Stimulated activated naive CD4-positive, alpha-beta T cell treated with Interleukin-2 at 50 U/mL for 16 hours (primary cell): ENCODE measurements around the gene NEURL1B.
"Not testable (repeated sequence)": the region's sequence is repeated elsewhere in the genome, so short reads cannot be mapped to it uniquely, and the experiment has no call there.

Experiments used
- DNase-seq: peaks from one replicate; lab custom pipeline; 2025; lab: John Stamatoyannopoulos, UW

The NEURL1B gene

DNA sequence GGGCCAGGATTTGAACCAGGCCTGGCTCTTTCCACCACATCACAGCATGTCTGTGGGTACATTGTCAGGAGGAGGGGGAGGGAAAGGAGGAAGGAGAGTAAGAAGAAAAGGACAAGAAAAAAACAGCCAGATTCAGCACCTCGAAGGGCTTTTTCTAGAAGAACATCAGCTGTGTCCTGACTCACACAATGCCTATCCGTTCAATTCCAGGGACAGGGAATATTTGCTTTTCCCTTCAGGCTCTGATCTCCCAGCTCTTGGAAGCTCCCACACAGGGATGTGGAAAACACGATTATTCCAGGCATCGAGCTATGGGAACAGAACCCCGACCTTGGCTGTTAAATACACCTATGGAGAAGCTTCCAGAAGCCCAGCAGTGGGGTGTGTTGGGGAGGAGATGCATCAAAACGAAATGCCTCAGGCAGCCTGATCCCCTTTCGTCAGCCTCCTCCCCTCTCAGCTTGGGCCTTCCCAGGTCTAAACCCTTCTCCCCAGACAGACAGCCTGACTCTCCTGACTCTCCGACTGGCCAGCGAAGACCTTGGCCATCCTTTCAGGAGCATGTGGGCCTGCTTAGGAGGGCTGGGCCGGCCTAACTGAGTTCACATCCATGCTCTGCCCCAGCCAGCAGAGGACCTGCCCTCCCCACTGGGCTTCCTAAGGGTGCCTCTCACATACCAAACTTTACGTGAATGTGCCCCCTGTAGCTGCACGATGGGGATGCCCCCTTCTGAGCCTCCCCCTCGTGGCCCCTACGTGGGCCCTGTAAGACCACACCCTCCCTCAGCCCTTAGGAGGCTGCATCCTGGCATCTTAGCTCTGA lies 54.4 kb downstream of the NEURL1B start:
- no peak for DNase-seq

DNA sequence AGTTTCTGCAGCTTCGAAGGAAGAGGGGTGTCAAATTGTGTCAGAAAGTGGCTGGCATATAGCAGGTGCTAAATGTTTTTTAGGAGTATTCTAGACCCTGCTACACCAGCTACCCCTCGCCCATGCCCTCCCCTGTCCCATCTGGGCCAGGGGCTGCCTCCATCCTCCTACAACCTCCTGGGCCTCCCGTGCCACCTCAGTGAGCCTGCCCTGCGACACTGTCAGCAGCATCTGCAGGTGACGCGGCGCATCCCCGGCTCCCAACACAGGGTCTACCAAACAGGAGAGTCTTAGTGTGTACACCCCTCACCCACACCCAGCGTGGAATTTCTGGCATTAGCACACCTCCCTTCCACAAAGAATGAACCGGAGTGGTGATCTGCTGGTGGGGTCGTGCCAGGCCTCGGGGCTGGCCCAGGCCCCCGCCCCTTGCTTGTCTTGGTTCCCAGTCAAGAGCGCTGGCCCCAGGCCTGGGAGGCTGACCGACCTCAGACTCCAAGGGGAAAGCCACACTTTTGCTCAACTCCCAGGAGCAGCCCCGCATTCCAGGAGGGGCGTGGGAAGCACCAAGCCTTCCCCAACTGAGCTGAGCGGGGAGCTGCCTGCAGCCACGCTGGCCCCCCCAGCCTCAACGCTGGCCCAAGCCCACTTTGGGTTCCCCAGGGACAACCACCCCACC lies 55.2 kb downstream of the NEURL1B start:
- no peak for DNase-seq

DNA sequence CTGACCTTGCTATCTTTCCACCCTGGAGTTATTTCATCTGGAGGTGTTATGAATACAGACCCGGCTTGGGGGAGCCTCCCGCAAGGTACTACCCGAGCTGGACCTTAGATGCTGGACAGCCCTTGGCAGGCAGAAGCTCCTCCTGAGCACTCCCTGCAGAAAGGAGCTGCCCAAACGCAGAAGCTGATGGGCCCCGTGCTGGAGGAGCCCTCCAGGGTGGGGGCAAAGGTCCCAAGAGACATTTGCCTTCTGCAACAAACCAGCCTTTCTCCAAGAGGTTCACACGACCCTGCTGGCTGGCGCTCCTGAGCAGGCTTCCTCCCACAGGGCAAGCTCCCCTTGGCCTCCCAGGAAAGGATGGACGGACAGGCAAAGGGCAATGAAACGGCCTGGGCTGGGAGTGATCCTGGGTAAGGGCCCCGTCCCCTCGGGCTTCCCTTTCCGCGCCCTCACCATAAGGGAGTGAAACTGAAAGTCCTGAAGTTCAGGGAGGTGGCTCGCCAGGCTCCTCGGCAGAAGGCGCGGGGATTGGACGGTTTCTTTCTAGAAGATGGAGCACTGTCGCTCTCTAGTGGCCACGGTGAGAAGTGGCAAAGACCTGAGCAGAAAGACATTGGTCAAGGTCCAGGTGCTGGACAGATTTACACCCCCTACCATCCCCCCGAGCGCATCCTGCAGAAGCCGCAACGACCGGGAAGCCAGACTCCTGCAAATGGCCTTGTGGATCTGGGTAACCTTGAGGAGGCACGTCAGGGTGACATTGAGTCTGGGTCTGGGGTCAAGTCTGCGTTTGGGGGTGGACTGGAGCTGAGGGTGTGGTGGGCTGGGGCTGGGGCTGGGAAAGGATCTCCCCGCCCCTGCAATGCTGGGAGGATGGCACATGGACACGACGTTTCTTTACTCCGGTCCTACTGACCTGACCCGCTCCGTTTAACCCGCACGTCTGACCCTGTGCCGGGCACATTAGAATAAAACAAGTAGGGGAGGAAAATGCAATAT lies 56.4 kb downstream of the NEURL1B start:
- peak; percentile 74 for DNase-seq

DNA sequence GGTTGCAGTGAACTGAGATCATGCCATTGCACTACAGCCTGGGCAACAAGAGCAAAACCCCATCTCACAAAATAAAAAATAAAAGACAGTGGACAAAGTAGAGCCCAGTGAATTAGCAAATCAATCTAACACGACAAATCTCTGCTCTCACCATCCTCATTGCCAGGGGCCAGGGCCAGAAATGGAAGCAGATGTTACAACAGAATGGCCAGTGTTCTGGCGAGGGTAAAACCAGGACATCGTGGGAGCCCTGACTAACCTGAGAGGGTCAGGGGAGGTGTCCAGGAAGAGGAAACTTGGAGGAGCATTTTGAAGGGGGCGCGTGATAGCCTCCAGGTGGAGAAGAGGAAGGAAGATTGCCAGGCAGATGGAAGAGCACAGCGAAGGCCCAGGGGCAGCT lies 58.4 kb downstream of the NEURL1B start:
- DNase-seq, result no peak

DNA sequence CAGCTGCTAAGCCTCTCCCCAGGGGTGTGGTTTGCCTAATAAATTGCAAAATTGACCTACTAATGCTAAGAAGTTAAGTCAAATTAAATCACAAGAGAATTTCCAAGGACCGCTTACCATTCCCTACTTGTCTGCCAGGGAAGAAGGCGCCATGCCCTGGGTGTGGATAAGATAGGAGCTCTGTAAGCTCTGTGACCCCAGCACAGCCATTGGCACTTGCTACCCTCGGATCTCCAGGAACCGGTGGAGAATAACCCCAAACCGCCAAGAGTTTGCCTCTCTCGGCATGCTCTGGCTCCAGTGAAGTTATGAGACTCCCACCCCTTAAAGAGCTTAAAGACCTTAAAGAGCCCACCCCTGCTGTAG lies 58.9 kb downstream of the NEURL1B start:
- no peak for DNase-seq

DNA sequence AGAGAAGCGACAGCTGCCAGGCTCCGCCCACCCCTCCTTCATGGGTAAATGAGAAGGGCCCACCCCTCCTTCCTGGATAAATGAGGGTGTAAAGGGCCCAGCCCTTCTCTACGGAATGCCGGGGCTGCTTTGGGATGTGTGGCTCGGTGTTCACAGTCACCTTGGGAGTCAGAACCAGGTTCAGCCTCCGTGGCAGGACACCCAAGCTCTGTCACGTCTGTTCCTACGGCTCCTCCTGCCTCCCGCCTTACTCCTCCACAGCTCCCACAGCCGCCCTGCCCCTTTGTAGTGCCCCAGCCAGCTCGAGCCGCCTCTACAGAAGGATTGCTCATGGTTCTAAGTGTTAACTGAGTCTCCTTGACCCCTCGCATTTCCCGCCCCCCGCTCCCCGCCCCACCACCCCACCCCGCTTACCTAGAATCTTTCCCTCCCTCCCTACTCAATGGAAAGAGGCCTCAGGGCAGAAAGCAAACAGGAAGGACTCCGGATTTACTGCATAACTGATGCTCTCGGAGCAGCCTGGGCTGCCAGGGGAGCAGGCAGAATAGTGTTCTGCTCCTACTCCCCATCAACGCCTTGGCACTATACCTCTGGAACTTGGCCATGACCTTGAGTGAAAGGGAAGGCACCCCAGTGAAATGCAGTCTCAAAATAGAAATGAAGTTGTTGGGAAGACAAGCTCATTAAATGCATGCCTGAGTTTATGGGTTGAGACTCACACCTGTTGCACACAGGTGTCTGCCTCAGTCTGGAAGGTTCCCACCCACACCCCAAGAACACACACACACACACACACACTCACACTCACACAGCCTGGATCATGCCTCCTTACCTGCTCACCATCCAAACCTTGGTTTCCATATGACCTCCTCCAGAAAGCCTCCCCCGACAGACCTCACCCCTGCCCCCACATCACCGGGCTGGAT lies 59.6 kb downstream of the NEURL1B start:
- no peak for DNase-seq

DNA sequence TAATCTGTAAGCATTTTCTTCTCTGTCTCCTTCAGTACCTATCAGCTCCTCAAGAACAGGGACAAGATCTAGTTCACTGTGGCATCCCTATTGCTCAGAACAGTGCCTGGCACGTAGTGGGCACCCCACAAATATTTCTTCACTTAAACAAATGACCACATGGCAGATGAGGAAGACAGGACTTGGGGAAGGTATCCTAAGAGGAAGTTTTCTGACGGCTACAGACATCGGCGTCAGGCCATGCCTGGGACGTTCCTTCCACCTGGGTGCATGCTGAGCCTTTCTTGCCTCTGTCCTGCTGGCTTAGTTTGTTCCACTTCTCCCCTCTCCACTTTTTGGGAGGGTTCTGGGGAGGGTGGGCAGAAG lies 60.2 kb downstream of the NEURL1B start:
- DNase-seq, result no peak

DNA sequence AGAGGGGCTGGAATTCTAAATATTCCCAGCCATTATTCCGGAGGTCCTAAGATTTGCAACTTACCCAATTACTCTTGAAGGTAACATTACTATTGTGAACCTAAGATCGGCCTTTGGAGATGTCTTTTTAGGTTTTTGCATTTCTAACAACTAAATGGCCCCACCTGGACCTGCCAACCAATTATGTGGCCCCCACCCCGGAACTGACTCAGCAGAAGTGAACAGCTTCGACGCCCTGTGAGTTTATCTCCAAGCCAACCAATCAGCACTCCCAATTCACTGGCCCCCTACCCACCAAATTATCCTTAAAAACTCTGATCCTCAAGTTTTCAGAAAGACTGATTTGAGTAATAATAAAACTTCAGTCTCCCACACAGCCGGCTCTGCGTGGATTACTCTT lies 62.9 kb downstream of the NEURL1B start:
- no peak for DNase-seq

DNA sequence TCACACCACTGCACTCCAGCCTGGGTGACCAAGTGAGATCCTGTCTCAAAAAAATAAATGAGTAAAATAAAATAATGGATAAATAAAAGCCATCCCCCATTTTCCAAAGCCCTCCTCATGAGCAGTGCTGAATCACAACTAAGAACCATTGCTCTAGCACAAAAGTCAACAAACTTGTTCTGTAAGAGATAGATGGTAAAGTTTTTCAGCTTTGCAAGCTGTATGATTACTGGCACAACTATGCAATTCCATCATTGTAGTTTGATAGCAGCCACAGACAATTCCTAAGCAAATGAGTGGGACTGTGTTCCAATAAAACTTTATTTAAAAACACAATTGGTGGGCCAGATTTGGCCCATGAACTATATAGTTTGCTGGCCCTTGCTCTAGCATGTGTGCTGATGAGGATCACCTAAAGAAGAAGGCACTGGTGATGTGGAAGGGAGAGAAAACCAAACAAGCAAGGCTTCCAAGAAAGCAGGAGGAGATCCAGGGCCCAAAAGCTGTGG lies 64.6 kb downstream of the NEURL1B start:
- no peak for DNase-seq

DNA sequence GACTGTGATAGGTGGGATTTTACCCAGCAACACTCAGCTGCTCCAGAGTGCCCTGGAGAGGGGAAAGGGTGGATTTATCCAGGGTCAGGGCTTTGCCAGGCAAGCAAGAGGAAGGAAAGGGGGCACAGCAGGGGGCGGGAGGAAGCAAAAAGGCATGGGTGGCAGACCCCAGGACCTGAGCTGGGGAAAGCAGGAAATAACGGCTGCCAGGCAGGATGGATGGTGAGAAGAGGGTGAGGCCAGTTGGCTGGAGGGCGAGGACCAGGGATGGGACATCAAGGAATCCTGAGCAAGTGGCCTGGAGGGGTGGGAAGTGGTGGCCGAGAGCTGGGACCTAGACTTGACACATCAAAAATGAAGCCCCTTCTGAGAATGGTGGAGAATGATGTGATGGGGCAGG lies 65.7 kb downstream of the NEURL1B start:
- no peak for DNase-seq

DNA sequence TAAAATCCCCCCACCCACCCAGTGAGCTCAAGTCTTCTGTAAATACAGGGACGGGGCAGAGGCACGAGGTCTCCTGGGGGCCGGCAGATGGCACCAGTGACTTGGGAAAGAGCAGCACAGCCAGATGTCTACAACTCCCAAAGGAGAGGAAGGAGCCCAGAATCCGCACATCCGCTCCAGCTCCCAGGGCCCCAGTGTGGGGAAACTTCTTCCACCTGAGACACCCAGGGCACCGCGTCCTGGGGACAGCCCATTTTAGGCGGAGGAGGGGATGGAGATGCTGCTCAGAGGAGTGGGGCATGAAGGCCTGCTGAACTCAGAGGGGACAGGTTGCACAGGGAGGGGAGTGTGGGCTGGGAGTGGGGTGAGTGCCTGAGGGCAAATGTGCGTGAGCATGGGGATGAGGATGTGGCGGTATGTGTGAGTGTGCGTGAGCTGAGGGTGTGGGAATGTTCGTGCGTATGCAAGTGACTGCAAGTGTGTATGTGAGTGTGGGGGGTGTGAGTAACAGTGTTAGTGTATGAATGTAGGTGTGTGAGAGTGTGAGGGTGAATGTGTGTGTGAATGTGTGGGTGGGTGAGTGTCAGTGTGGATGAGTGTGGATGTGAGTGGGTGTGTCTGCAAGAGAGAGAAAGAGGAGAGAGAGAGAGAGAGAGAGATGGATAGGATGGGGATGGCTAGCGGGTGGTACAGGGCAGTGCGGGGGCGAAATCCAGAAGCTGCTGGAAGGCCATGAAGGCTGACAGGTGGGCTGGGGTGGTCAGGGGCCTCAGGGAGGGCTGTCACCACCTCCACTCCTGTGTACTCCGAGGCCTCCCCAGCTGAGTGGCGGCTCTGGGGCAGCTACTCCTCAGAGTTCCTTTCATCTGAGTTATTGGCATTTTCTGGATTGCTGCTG lies 66.5 kb downstream of the NEURL1B start:
- DNase-seq, result no peak

DNA sequence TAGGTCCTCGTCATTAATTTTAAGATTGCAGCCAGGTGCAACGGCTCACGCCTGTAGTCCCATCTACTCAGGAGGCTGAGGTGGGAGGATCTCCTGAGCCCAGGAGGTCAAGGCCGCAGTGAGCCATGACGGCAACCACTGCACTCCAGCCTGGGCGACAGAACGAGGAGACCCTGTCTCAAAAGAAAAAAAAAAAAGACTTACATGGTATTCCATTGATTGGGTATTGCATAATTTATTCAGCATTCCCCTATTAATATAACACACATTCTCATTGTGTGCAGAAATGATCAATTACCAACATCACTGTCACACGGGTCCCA lies 67.1 kb downstream of the NEURL1B start:
- no peak for DNase-seq

DNA sequence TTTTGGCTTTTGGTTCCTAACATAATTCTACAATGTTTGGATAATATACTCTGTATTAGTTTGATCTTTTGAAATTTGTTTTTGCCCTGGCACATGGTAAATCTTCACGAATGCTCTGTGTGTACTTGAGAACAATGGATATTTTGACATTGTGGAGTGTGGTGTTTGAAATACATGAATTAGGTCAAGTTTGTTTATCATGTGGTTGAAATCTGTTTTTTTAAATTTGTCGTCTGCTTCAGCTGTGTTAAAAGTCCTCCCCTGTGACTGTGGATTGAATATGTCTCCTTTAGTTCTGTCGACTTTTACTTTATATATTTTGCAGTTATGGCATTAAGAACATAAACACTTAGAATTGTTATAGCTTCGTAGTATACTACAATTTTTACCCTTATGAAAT lies 69.6 kb downstream of the NEURL1B start:
- DNase-seq, result no peak

DNA sequence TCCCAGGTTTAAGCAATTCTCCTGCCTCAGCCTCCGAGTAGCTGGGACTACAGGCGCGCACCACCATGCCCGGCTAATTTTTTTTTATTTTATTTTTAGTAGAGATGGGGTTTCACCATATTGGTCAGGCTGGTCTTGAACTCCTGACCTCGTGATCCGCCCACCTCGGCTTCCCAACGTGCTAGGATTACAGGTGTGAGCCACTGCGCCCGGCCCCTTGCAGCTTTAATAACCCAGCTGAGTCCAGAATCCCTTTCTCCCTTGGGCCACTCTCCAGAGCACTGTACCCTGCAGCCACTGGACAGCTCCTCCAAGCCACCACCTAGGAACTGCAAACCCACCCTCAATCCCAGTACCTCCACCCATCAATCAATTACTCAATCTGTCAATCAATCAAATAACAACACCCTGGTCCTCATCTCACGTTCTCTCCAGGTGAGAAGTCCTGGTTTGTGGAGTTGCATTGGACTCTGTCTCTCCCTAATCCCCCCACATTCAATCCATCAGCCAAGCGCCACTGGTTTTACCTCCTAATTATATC lies 70.3 kb downstream of the NEURL1B start:
- DNase-seq, result not testable (repeated sequence)

DNA sequence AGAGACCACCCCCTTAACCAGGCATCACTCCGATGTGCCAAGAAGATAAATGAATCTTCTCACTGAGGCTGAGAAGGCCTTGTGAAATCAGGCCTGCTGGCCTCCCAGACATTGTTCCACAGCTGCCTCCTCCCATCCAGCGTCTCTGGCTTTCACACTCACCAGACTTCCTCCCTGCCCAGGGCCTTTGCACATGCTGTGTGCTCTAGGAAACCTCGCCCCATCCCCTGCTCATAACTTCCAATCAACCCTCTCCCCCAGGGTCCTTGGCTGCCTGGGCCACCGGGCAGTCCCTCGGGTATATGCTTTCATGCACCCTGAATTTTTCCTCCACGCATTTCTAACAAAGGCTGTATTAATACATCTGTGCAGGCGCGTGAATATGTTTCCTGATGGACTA lies 71.5 kb downstream of the NEURL1B start:
- no peak for DNase-seq

DNA sequence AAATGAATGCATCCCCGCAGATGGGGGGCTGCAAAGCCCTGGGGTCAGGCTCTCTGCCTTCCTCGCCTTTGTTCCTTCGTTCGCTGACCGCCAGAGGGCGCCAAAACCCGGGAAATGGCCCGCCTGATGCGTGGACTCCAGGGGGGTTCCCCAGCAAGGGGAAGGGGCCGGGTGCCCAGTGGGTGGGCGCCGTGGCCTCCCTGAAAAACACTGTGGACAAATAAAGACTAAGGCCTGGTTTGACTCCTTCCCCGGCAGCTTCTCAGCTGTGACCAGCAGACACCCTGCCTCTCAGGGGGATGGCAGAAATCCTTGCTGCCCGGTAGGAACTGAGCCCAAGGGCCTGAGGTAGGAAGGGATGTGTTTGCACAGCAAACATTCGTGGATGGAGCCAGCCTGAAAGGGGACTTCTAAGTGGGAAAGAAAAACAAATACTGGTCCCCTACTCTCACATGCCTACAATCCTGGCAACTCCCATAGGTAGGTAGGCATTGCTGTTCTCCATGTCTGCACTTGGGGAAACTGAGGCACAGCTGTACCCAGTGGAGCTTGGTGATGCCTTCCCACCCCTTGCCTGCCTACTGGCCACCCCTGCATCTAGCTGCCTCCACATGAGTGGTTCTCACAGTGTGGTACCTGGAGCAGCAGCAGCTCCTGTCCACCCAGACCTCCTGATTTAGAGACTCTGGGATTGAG lies 72.2 kb downstream of the NEURL1B start:
- DNase-seq, result peak; percentile 57

DNA sequence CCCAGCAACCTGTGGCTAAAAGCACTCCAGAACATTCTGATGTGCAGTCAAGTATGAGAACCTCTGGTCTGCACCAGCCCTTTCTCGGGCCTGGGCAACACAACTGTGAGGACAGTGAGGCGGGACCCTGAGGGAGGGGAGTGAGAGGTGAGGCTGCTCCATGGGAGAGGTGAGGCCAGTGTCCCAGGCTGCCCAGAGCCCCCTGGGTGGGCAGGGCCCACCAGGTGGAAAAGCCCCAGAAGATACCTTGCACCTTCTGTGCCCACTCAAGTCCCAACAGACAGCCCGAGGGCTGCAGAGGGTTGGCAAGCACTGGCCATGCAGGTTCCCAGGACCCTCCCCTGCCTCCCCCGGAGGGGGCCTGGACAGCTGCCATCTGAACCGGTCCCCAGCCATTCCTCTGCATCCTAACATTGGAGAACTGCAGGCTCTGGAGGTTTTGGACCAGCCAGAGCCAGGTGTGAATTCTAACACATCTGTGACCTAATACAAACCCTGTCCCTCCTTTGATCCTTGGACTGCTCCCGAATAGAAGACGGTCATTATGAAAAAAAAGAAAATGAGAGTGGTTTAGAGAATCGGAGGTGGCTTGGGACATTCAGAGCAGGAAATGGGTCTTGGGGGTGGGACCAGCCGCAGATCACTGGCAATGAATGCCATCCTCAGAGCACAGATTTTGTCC lies 72.9 kb downstream of the NEURL1B start:
- DNase-seq, result no peak

DNA sequence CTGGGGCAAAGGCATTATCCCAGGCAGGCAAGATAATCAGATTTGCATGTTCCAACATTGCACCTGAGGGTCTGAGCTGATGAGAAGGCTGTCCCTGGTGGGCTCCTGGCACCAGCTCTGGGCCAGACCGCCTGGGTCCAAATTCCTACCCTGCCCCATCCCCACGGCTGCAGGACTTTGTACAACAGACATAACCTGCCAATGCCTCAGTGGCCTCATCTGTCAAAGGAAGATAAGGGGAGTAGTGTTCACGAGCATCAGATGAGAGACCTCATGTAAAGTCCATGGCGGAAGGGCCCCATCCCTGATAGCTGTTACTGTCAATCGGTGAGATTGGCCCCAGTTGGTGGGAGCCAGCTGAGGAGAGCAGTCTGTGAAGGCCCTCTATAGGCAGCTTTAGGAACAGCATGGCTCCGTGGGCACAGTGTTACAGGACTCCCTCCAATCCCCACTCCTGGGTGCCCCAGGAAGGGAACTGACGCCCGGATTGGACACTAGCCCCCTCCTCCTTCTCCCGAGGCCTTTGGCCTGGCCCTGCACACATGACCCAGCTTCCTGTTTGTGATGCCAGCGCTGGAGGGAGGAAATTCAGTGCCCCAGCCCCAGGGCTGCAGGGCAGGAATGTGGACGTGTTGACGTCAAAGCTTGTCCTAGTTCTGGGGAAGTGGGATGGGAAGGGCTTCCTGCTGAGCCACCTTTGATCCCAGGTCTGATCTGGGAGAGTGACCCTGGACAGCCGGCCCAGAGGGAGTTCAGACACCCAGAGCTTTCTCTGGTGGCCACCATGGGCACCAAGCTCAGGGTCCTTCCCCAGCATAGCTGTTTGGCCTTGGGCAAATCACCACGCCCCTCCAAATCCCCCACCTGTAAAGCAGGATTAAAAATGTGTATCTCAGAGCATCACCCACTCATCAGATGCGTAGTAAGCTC lies 73.7 kb downstream of the NEURL1B start:
- DNase-seq, result peak; percentile 49
